K562 (cell line): ENCODE results near the gene UBR3. TPM values are rescaled to one million over a fixed set of nuclear protein-coding genes. Genes with fewer than 3 reads are reported as not detected.

ENCODE experiments used
- EHMT2 ChIP-seq: fragments of 450-650 bp; IDR thresholded peaks from 2 replicates; pipeline ENCODE4 v1.6.1; 2018; ENCODE audit warnings: antibody characterized with exemption
- GATAD2B ChIP-seq: fragments of 450-650 bp; IDR thresholded peaks from 2 replicates; pipeline ENCODE4 v1.6.1; 2017; ENCODE audit warnings: mild to moderate bottlenecking, borderline replicate concordance
- HNRNPH1 ChIP-seq: fragments of 200-400 bp; formaldehyde crosslinking; optimal IDR thresholded peaks from 2 replicates; pipeline ENCODE3; 2017; ENCODE audit warnings: low read depth, mild to moderate bottlenecking, low read length, moderate library complexity
- JUN ChIP-seq, 2 experiments: sonication (generic) in 1 of 2; formaldehyde crosslinking in 1 of 2; IDR thresholded peaks; 2 replicates each; pipeline versions ENCODE4 v1.6.1 to v1.8.0; 2012 to 2022; ENCODE audit warnings: borderline replicate concordance in 2 of 2, mild to moderate bottlenecking in 2 of 2, improper control_type of control experiment in 1 of 2, low read depth in 1 of 2, low read length in 1 of 2, missing genetic modification reagents in 1 of 2
- LEF1 ChIP-seq: fragments of 450-650 bp; IDR thresholded peaks from 2 replicates; pipeline ENCODE4 v1.6.1; 2016; ENCODE audit warnings: mild to moderate bottlenecking
- MAFG ChIP-seq: fragments of 450-650 bp; conservative IDR thresholded peaks from 2 replicates; pipeline ENCODE4 v1.6.1; 2016; ENCODE audit warnings: missing genetic modification characterization, missing compliant biosample characterization
- MEF2D ChIP-seq: conservative IDR thresholded peaks from 2 replicates; pipeline ENCODE4 v1.6.1; 2016; ENCODE audit warnings: low read depth, missing genetic modification characterization, missing compliant biosample characterization
- MTA1 ChIP-seq: fragments of 450-650 bp; IDR thresholded peaks from 2 replicates; pipeline ENCODE4 v1.6.1; 2017; ENCODE audit warnings: borderline replicate concordance
- PPARD ChIP-seq: fragments of 250-450 bp; sonication (Bioruptor Pico); IDR thresholded peaks from 2 replicates; pipeline ENCODE4 v1.8.0; 2022; ENCODE audit warnings: inconsistent platforms, mild to moderate bottlenecking, moderate library complexity
- RB1 ChIP-seq: fragments of 450-650 bp; IDR thresholded peaks from 2 replicates; pipeline ENCODE4 v1.6.1; 2017; ENCODE audit warnings: low read depth, mild to moderate bottlenecking
- SAP30 ChIP-seq: fragments of 200-600 bp; sonication (generic); IDR thresholded peaks from 2 replicates; pipeline ENCODE4 v1.6.1; 2012; ENCODE audit warnings: borderline replicate concordance, low read depth, mild to moderate bottlenecking, moderate library complexity, low read length, control low read depth, inconsistent platforms; ENCODE audit not compliant: insufficient read depth, poor library complexity, severe bottlenecking
- SMAD2 ChIP-seq: fragments of 150-350 bp; IDR thresholded peaks from 2 replicates; pipeline ENCODE4 v1.6.1; 2014; ENCODE audit warnings: low read depth, mild to moderate bottlenecking, low read length
- ZBTB40 ChIP-seq, 2 experiments: fragments of 450-650 bp in 1 of 2; sonication (generic) in 1 of 2; formaldehyde crosslinking in 1 of 2; IDR thresholded peaks; 2 replicates each; pipeline versions ENCODE4 v1.7.1 to v1.9.0; 2016 to 2022; ENCODE audit warnings: inconsistent platforms in 1 of 2, mild to moderate bottlenecking in 1 of 2, missing genetic modification reagents in 1 of 2
- ZC3H11A ChIP-seq: IDR thresholded peaks from 2 replicates; pipeline ENCODE4 v1.6.1; 2012; ENCODE audit warnings: low read depth, low read length, improper control_type of control experiment
- ZC3H4 ChIP-seq: sonication (generic); formaldehyde crosslinking; IDR thresholded peaks from 2 replicates; pipeline ENCODE4 v1.9.0; 2021; ENCODE audit warnings: missing genetic modification reagents, borderline replicate concordance
- ZNF175 ChIP-seq: fragments of 200-800 bp; sonication (Bioruptor generic); IDR thresholded peaks from 2 replicates; pipeline ENCODE4 v1.6.1; 2016; ENCODE audit warnings: low read depth, mild to moderate bottlenecking, missing genetic modification characterization, missing compliant biosample characterization
- ZNF232 ChIP-seq: sonication (generic); formaldehyde crosslinking; IDR thresholded peaks from 2 replicates; pipeline ENCODE4 v1.8.0; 2022; ENCODE audit warnings: mild to moderate bottlenecking, missing genetic modification reagents
- polyA plus RNA-seq, 8 experiments: library from polyadenylated mRNA; depleted of rRNA in 4 of 8; stranded (reverse) in 5 of 8; unstranded in 3 of 8; fragments of >200 nt; fragmentation: Nextera tagmentation in 2 of 8; fragmentation: Illumina TruSeq in 1 of 8; extraction: Ambion mirVana in 2 of 8; extraction: Trizol in 1 of 8; gene quantifications; 2 replicates each; pipeline versions ENCODE4 v1.2.1 to v1.2.3, GENCODE V29; 2011 to 2014; ENCODE audit warnings: inconsistent platforms in 1 of 8, missing spikeins in 1 of 8
- total RNA-seq, 7 experiments: library from RNA; depleted of rRNA in 6 of 7; stranded (reverse); fragments of >200 nt in 6 of 7; fragmentation: Illumina TruSeq in 2 of 7; extraction: Trizol in 2 of 7; gene quantifications; 2 replicates each; pipeline versions ENCODE4 v1.2.1 to v1.2.3, GENCODE V29; 2011 to 2021; ENCODE audit warnings: low replicate concordance in 1 of 7

Gene UBR3
- total and polyA plus RNA-seq, 9 of the 15 experiments (the other 6 are each of a cell fraction or from before 2014, with no cell fraction given), result 14.4 to 63.5 (median 40.4) TPM

- peak; percentile 67 for TF ChIP-seq ZBTB40 (IDR thresholded peaks at IDR 0.05)
- no peak for TF ChIP-seq ZBTB40 (CRISPR knock-in tag; IDR thresholded peaks at IDR 0.05)
- TF ChIP-seq ZNF232, result no peak
- no peak for TF ChIP-seq PPARD (CRISPR knock-in tag)
- 0 out of 2 replicates have a peak, but pooled peaks have one; percentile 80 for TF ChIP-seq ZC3H11A
- TF ChIP-seq RB1, result peak; percentile 99
- TF ChIP-seq ZC3H4 (CRISPR knock-in tag), result no peak
- peak; percentile 77 for TF ChIP-seq SAP30
- no peak for TF ChIP-seq HNRNPH1
- TF ChIP-seq MTA1, result no peak
- TF ChIP-seq LEF1, result no peak
- TF ChIP-seq ZNF175 (CRISPR knock-in tag), result no peak; the same call in 1 of the 2 replicates
- TF ChIP-seq GATAD2B, result peak; percentile 98
- TF ChIP-seq SMAD2, result no peak
- TF ChIP-seq MAFG (tag), result no peak
- TF ChIP-seq EHMT2, result peak; percentile 63
- TF ChIP-seq JUN (IDR thresholded peaks at IDR 0.05; ENCODE audit: borderline replicate concordance, low read depth, low read length), result peak; percentile 77
- TF ChIP-seq JUN (CRISPR knock-in tag; IDR thresholded peaks at IDR 0.05; ENCODE audit: borderline replicate concordance), result peak; percentile 91; the same call in 1 of the 2 replicates
- TF ChIP-seq MEF2D (tag), result no peak
Measured at GRCh38 chr2:169824373-169825333, 2.6 kb upstream of the UBR3 start, which contains the start of gene METTL5 (continued).
